Spleen (tissue), 11 donors: ENCODE results near the gene ETV4. TPM values are rescaled to one million over a fixed set of nuclear protein-coding genes. Genes with fewer than 3 reads are reported as not detected.
"Not testable (repeated sequence)": the region's sequence is repeated elsewhere in the genome, so short reads cannot be mapped to it uniquely, and the experiment has no call there.

Experiments used
- DNase-seq: peaks from one replicate; pipeline ENCODE4 v3.0.0-alpha.2; 2020
- H3K27ac ChIP-seq, 8 donors: fragments of 200-600 bp; sonication (generic) in 7 of 8; 1 replicate in 4 of 8; 2 replicates in 4 of 8; pipeline versions ENCODE4 v1.5.0 to v1.8.0; 2016 to 2021; ENCODE audit warnings: inconsistent platforms in 4 of 8, mild to moderate bottlenecking in 4 of 8, moderate library complexity in 1 of 8
- H3K27me3 ChIP-seq, 7 donors: fragments of 200-600 bp; sonication (generic) in 6 of 7; replicated peaks in 1 of 7; 1 replicate in 4 of 7; 2 replicates in 3 of 7; pipeline versions ENCODE4 v1.5.0 to v1.8.0; 2016 to 2021; ENCODE audit warnings: inconsistent platforms in 3 of 7, mild to moderate bottlenecking in 1 of 7
- H3K36me3 ChIP-seq, 6 donors: fragments of 200-600 bp; sonication (generic) in 5 of 6; 1 replicate in 4 of 6; 2 replicates in 2 of 6; pipeline versions ENCODE4 v1.5.0 to v1.8.0; 2016 to 2021; ENCODE audit warnings: inconsistent platforms in 2 of 6
- H3K4me1 ChIP-seq, 6 donors: fragments of 200-600 bp; sonication (generic) in 5 of 6; 1 replicate in 3 of 6; 2 replicates in 3 of 6; pipeline versions ENCODE4 v1.5.0 to v1.8.0; 2016 to 2021; ENCODE audit warnings: inconsistent platforms in 3 of 6
- H3K4me3 ChIP-seq, 8 donors: fragments of 200-600 bp; sonication (generic) in 7 of 8; 1 replicate in 4 of 8; 2 replicates in 4 of 8; pipeline versions ENCODE4 v1.5.0 to v1.8.0; 2016 to 2021; ENCODE audit warnings: inconsistent platforms in 4 of 8, mild to moderate bottlenecking in 4 of 8, moderate library complexity in 2 of 8
- H3K9me3 ChIP-seq, 8 donors: fragments of 200-600 bp; sonication (generic) in 7 of 8; 1 replicate in 4 of 8; 2 replicates in 4 of 8; pipeline versions ENCODE4 v1.5.0 to v1.8.0; 2016 to 2021; ENCODE audit warnings: inconsistent platforms in 4 of 8
- CTCF ChIP-seq, 11 experiments: fragments of 200-600 bp in 7 of 11; fragments of 450-650 bp in 4 of 11; sonication (generic) in 4 of 11; IDR thresholded peaks in 8 of 11; conservative IDR thresholded peaks in 3 of 11; 1 replicate in 7 of 11; 2 replicates in 4 of 11; pipeline versions ENCODE4 v1.4.0 to v1.8.0; 2016 to 2021; ENCODE audit warnings: antibody characterized with exemption in 11 of 11, inconsistent platforms in 4 of 11, mild to moderate bottlenecking in 1 of 11
- POLR2A ChIP-seq, 3 donors: fragments of 450-650 bp; IDR thresholded peaks; one replicate each; pipeline ENCODE4 v1.5.1; 2017; ENCODE audit warnings: antibody characterized with exemption in 3 of 3, mild to moderate bottlenecking in 1 of 3
- POLR2AphosphoS5 ChIP-seq, 3 donors: sonication (generic); formaldehyde crosslinking; IDR thresholded peaks; one replicate each; pipeline ENCODE4 v1.5.1; 2017; ENCODE audit warnings: antibody characterized with exemption in 3 of 3
- WGBS, 5 donors: extraction: QIAGEN DNeasy Blood & Tissue Kit in 3 of 5; methylation state at CpG; one replicate each; pipeline versions ENCODE4 v1.1.5 to v1.1.7; 2013 to 2018; 5-methylcytosine and 5-hydroxymethylcytosine counted together
- intact Hi-C: fragments of 100-400 bp; cut with DNase I; formaldehyde crosslinking; loops from one replicate; pipeline ENCODE4 v1.15.0; 2023; ENCODE audit warnings: low total_unique reads
- polyA plus RNA-seq, 3 donors: library from polyadenylated mRNA; stranded (reverse); fragments of 200-250 nt; gene quantifications; one replicate each; pipeline ENCODE4 v1.2.1, GENCODE V29; 2013
- total RNA-seq, 7 donors: library from RNA; depleted of rRNA in 3 of 7; stranded (reverse); fragments of >200 nt in 3 of 7; fragmentation: NEBNext Ultra II Directional in 4 of 7; extraction: Animal tissue kit (Norgen Biotek cat#: 25700) in 4 of 7; gene quantifications; one replicate each; pipeline versions ENCODE4 v1.1.0 to v1.2.1, GENCODE V29; 2016 to 2021
- donor health status: healthy with polysubstance abuse.
- donor health status: DM: no; HTN: no; CAD: no; lungs with moderate emphysema.
- donor health status: DM: no; HTN: no; CAD: no.
- donor health status: Bipolar disorder and iron deficiency.
- donor health status: healthy.
- donor health status: DM: no; HTN: no; CAD: no.
- donor health status: DM: yes; HTN: yes; CAD: no.

The ETV4 gene
- total and polyA plus RNA-seq, 10 donors = 0.17 to 0.97 (median 0.53) TPM; not detected in 3

GRCh38 chr17:43515656-43516055 lies 30.5 kb downstream of the ETV4 start:
- Histone ChIP-seq H3K36me3 (peaks cover 0 to 100% (median 90%) of the 10 kb centered on the region in 6 donors), H3K27ac (no peak overlapping the region), H3K4me3 (no peak overlapping the region), H3K4me1 (no peaks in the 10 kb centered on the region), H3K9me3 (no peaks in the 10 kb centered on the region), H3K27me3 (no peaks in the 10 kb centered on the region)
- no peak for DNase-seq
- TF ChIP-seq CTCF (IDR thresholded peaks at IDR 0.05 in 8 of 11, conservative IDR thresholded peaks at IDR 0.05 in 3 of 11) = no peak
- TF ChIP-seq POLR2A (IDR thresholded peaks at IDR 0.05) = no peak
- no peak for TF ChIP-seq POLR2AphosphoS5 (IDR thresholded peaks at IDR 0.05)
- intact Hi-C loops = no loop called here
- WGBS, 5 donors = 99 to 100% (median 100%) methylated on average over 1 of the region's 1 CpG

- WGBS, 5 donors = 88 to 100% (median 99%) methylated on average over 3 of the region's 3 CpGs
- H3K36me3 ChIP-seq = peaks cover 0 to 100% (median 89%) of the 10 kb centered on the region in 6 donors
- not testable (repeated sequence) for H3K4me1 ChIP-seq
These were observed 34.9 kb downstream of the ETV4 start for GRCh38 chr17:43511199-43511598.

GRCh38 chr17:43509440-43509839 lies 36.7 kb downstream of the ETV4 start:
- H3K4me3 ChIP-seq, intact Hi-C loops, H3K9me3 ChIP-seq, H3K27ac ChIP-seq, H3K27me3 ChIP-seq, DNase-seq, H3K4me1 ChIP-seq: not testable (repeated sequence)
- peaks cover 4 to 100% (median 92%) of the 10 kb centered on the region in 6 donors for H3K36me3 ChIP-seq
- WGBS, 5 donors = 77 to 96% (median 92%) methylated on average over 7 of the region's 7 CpGs

More at GRCh38 chr17:43511199-43511598, 34.9 kb downstream of the ETV4 start:
- H3K27me3 ChIP-seq, intact Hi-C loops, H3K4me3 ChIP-seq, H3K27ac ChIP-seq, DNase-seq, H3K9me3 ChIP-seq: not testable (repeated sequence)

- TF ChIP-seq POLR2AphosphoS5 (IDR thresholded peaks at IDR 0.05) (no peak), POLR2A (IDR thresholded peaks at IDR 0.05) (no peak), CTCF (IDR thresholded peaks at IDR 0.05 in 8 of 11, conservative IDR thresholded peaks at IDR 0.05 in 3 of 11) (no peak)
- Histone ChIP-seq H3K27me3 (no peaks in the 10 kb centered on the region), H3K4me3 (no peak overlapping the region), H3K27ac (no peak overlapping the region), H3K4me1 (peaks cover 12 to 47% (median 23%) of the 10 kb centered on the region in 6 donors), H3K9me3 (no peaks in the 10 kb centered on the region), H3K36me3 (peaks cover 7 to 73% (median 61%) of the 10 kb centered on the region in 6 donors)
- DNase-seq = no peak
- 90 to 96% (median 92%) methylated on average over 5 of the region's 5 CpGs for WGBS, 5 donors
- intact Hi-C loops = no loop called here
These were observed 55.5 kb downstream of the ETV4 start for GRCh38 chr17:43490621-43491020.

- peaks cover 0 to 6% (median 0%) of the 10 kb centered on the region in 6 donors for H3K36me3 ChIP-seq
- H3K4me1 ChIP-seq = peaks cover 27 to 60% (median 44%) of the 10 kb centered on the region in 6 donors
- intact Hi-C loops = no loop called here
- H3K4me3 ChIP-seq = peak within 1 kb of the TSS; percentile 69 to 88 (median 82)
- H3K27me3 ChIP-seq = no peaks in the 10 kb centered on the region
- WGBS, 5 donors = 0% methylated on average over 45 to 51 of the region's 51 CpGs
- DNase-seq = peak; percentile 99
- H3K27ac ChIP-seq = peak within 1 kb of the TSS; percentile 73 to 91 (median 88)
- TF ChIP-seq POLR2AphosphoS5 (IDR thresholded peaks at IDR 0.05) = peak; percentile 92 to 94 (median 93)
- TF ChIP-seq POLR2A (IDR thresholded peaks at IDR 0.05) = peak in 1 of 3 donors; percentile 43
- TF ChIP-seq CTCF (IDR thresholded peaks at IDR 0.05 in 8 of 11, conservative IDR thresholded peaks at IDR 0.05 in 3 of 11) = peak; percentile 100
- no peaks in the 10 kb centered on the region for H3K9me3 ChIP-seq
These were observed 62.2 kb downstream of the ETV4 start, which contains the start of gene DHX8 for GRCh38 chr17:43483674-43484551. DHX8 (plus strand) TSS chr17:43483975; CDS start chr17:43484038, 63 bp downstream.
